A549 (cell line): ENCODE measurements around the gene ZBP1.

ENCODE experiments used
- ESRRA ChIP-seq: fragments of 150-350 bp; IDR thresholded peaks from 2 replicates; pipeline ENCODE4 v1.6.1; 2014; ENCODE audit warnings: mild to moderate bottlenecking, low read length, borderline replicate concordance
- FOXS1 ChIP-seq: fragments of 250-450 bp; sonication (Bioruptor Pico); IDR thresholded peaks from 2 replicates; pipeline ENCODE4 v1.5.0; 2020; ENCODE audit warnings: mild to moderate bottlenecking, moderate library complexity
- KDM1A ChIP-seq: fragments of 200-600 bp; sonication (generic); IDR thresholded peaks from 2 replicates; pipeline ENCODE4 v1.6.1; 2016; ENCODE audit warnings: low read depth, mild to moderate bottlenecking
- KDM5A ChIP-seq: fragments of 200-600 bp; sonication (generic); IDR thresholded peaks from 2 replicates; pipeline ENCODE4 v1.6.1; 2016; ENCODE audit warnings: antibody characterized with exemption, mild to moderate bottlenecking
- MYC ChIP-seq: IDR thresholded peaks from 2 replicates; pipeline ENCODE4 v1.6.1; 2012; ENCODE audit warnings: mild to moderate bottlenecking, inconsistent platforms, low read length, improper control_type of control experiment, borderline replicate concordance
- NFE2L2 ChIP-seq: fragments of 150-350 bp; conservative IDR thresholded peaks from 2 replicates; pipeline ENCODE4 v1.6.1; 2014; ENCODE audit warnings: low read length
- NR3C1 ChIP-seq: fragments of >200 bp; sonication (Bioruptor Twin); formaldehyde crosslinking; IDR thresholded peaks from 3 replicates; pipeline ENCODE4 v1.6.1; 2017
- PHF8 ChIP-seq: fragments of 200-600 bp; sonication (generic); IDR thresholded peaks from 2 replicates; pipeline ENCODE4 v1.6.1; 2016; ENCODE audit warnings: low read depth, mild to moderate bottlenecking, antibody characterized with exemption, moderate library complexity, borderline replicate concordance
- RAD21 ChIP-seq, 2 experiments: fragments of >200 bp in 1 of 2; sonication (Bioruptor Twin) in 1 of 2; formaldehyde crosslinking in 1 of 2; IDR thresholded peaks in 1 of 2; conservative IDR thresholded peaks in 1 of 2; 2 replicates in 1 of 2; 3 replicates in 1 of 2; pipeline ENCODE4 v1.6.1; 2012 to 2018; ENCODE audit warnings: inconsistent platforms in 1 of 2
- RFX5 ChIP-seq: fragments of 450-650 bp; IDR thresholded peaks from 2 replicates; pipeline ENCODE4 v1.7.1; 2014; ENCODE audit warnings: antibody characterized with exemption, mild to moderate bottlenecking, moderate library complexity
- RNF2 ChIP-seq: fragments of 200-600 bp; sonication (generic); IDR thresholded peaks from 2 replicates; pipeline ENCODE4 v1.6.1; 2016; ENCODE audit warnings: low read depth, mild to moderate bottlenecking, antibody characterized with exemption, moderate library complexity, borderline replicate concordance
- TF ChIP-seq, protein P1 (sequence below): fragments of >200 bp; sonication (Bioruptor Twin); formaldehyde crosslinking; IDR thresholded peaks from 3 replicates; pipeline ENCODE4 v1.5.1; 2016
- TF ChIP-seq, protein P2 (sequence below): IDR thresholded peaks from 2 replicates; pipeline ENCODE4 v1.6.1; 2012

- TF ChIP-seq, protein P1, sequence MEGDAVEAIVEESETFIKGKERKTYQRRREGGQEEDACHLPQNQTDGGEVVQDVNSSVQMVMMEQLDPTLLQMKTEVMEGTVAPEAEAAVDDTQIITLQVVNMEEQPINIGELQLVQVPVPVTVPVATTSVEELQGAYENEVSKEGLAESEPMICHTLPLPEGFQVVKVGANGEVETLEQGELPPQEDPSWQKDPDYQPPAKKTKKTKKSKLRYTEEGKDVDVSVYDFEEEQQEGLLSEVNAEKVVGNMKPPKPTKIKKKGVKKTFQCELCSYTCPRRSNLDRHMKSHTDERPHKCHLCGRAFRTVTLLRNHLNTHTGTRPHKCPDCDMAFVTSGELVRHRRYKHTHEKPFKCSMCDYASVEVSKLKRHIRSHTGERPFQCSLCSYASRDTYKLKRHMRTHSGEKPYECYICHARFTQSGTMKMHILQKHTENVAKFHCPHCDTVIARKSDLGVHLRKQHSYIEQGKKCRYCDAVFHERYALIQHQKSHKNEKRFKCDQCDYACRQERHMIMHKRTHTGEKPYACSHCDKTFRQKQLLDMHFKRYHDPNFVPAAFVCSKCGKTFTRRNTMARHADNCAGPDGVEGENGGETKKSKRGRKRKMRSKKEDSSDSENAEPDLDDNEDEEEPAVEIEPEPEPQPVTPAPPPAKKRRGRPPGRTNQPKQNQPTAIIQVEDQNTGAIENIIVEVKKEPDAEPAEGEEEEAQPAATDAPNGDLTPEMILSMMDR: no peak
- TF ChIP-seq KDM5A (no peak), RAD21 (conservative IDR thresholded peaks at IDR 0.05 in 1 of 2, IDR thresholded peaks at IDR 0.05 in 1 of 2) (no peak), RFX5 (no peak), RNF2 (no peak), ESRRA (no peak), NFE2L2 (no peak), PHF8 (no peak), KDM1A (no peak), FOXS1 (CRISPR knock-in tag) (no peak), NR3C1 (no peak), MYC (no peak)
- TF ChIP-seq, protein P2, sequence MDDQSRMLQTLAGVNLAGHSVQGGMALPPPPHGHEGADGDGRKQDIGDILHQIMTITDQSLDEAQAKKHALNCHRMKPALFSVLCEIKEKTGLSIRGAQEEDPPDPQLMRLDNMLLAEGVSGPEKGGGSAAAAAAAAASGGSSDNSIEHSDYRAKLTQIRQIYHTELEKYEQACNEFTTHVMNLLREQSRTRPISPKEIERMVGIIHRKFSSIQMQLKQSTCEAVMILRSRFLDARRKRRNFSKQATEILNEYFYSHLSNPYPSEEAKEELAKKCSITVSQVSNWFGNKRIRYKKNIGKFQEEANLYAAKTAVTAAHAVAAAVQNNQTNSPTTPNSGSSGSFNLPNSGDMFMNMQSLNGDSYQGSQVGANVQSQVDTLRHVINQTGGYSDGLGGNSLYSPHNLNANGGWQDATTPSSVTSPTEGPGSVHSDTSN: no peak
These were observed 64.6 kb downstream of the ZBP1 start for GRCh38 chr20:57555457-57556184.
